GM19239 (cell line): ENCODE data around the gene NSMF.

ENCODE experiments used
- DNase-seq: peaks from one replicate; pipeline ENCODE4 v3.0.0; 2011; ENCODE audit warnings: low spot score; ENCODE audit not compliant: insufficient read length
- FAIRE-seq: peaks from 2 replicates; lab custom pipeline; 2011; peaks lifted over from hg19 to GRCh38; lab: Jason Lieb, UNC

NSMF gene

GRCh38 chr9:137403269-137403668, 55.9 kb downstream of the NSMF start:
- DNase-seq = no peak
- no peak for FAIRE-seq

DNA sequence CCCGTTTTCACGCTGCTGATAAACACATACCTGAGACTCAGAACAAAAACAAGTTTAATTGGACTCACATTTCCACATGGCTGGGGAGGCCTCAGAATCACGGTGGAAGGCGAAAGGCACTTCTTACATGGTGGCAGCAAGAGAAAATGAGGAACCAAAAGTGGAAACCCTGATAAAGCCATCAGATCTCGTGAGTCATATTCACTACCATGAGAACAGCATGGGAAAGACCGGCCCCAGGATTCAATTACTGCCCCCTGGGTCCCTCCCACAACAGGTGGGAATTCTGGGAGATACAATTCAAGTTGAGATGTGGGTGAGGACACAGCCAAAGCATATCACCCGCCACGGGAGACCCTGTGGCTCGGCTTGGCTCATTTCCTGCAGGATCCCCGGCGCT, 56.4 kb downstream of the NSMF start:
- DNase-seq = no peak
- FAIRE-seq = no peak

DNA sequence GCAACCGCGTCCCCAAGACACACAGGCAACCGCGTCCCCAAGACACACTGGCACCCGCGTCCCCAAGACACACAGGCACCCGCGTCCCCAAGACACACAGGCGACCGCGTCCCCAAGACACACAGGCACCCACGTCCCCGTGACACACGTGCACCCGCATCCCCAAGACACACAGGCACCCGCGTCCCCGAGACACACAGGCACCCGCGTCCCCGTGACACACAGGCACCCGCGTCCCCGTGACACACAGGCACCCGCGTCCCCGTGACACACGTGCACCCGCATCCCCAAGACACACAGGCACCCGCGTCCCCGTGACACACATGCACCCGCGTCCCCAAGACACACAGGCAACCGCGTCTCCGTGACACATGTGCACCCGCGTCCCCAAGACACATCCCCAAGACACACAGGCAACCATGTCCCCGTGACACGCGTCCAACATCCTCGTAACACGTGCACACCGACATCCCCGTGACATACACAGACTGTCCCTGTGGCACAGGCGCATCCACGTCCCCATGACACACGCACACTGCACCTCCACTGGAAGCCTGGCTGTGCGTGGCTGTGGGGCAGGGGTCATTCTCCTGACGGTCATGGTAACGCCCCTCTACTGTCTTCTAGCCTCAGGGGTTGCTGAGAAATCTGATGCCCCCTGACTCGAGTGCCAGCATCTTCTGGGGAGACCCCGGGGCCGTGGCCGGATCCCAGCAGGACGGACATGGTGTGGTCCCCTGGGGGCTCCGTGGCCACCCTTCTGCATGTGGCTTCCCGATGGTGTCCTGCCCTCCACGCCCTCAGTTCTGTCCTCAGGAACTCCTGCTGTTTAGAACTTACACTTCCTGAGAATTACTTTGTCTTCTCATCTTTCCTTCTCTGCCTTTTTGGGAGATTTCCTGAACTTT, 60.3 kb downstream of the NSMF start:
- DNase-seq = no peak
- FAIRE-seq = no peak

GRCh38 chr9:137397675-137398423, 61.3 kb downstream of the NSMF start:
- FAIRE-seq (no peak), DNase-seq (no peak)
